WTC11 (cell line): ENCODE data around the gene TP63.

ENCODE experiments used
- ESRRA ChIP-seq: sonication (generic); formaldehyde crosslinking; IDR thresholded peaks from 2 replicates; pipeline ENCODE4 v1.8.1; 2022; ENCODE audit warnings: mild to moderate bottlenecking, missing genetic modification reagents, borderline replicate concordance
- FOXJ3 ChIP-seq: sonication (generic); formaldehyde crosslinking; IDR thresholded peaks from 2 replicates; pipeline ENCODE4 v1.9.0; 2021; ENCODE audit warnings: missing genetic modification reagents, mild to moderate bottlenecking, borderline replicate concordance
- IRF2 ChIP-seq: sonication (generic); formaldehyde crosslinking; IDR thresholded peaks from 2 replicates; pipeline ENCODE4 v1.8.0; 2022; ENCODE audit warnings: low read depth, missing genetic modification reagents, borderline replicate concordance
- NFYB ChIP-seq: sonication (generic); formaldehyde crosslinking; conservative IDR thresholded peaks from 2 replicates; pipeline ENCODE4 v1.8.0; 2022; ENCODE audit warnings: low read depth, missing genetic modification reagents
- PRDM15 ChIP-seq: sonication (generic); formaldehyde crosslinking; IDR thresholded peaks from 2 replicates; pipeline ENCODE4 v1.8.0; 2022; ENCODE audit warnings: missing genetic modification reagents
- ZNF317 ChIP-seq: sonication (generic); formaldehyde crosslinking; IDR thresholded peaks from 2 replicates; pipeline ENCODE4 v1.8.1; 2023; ENCODE audit warnings: low read depth, mild to moderate bottlenecking, moderate library complexity, missing genetic modification reagents, borderline replicate concordance
- ZNF532 ChIP-seq: fragments of 250-450 bp; sonication (Bioruptor Pico); IDR thresholded peaks from 2 replicates; pipeline ENCODE4 v1.9.0; 2021; ENCODE audit warnings: mild to moderate bottlenecking, borderline replicate concordance
- TF ChIP-seq, protein P1 (sequence below): fragments of 200-600 bp; IDR thresholded peaks from 2 replicates; pipeline ENCODE4 v1.8.0; 2022; ENCODE audit warnings: antibody characterized with exemption
- TF ChIP-seq, protein P2 (sequence below): fragments of 250-450 bp; sonication (Bioruptor Pico); IDR thresholded peaks from 2 replicates; pipeline ENCODE4 v2.1.2; 2022; ENCODE audit warnings: mild to moderate bottlenecking, moderate library complexity

DNA sequence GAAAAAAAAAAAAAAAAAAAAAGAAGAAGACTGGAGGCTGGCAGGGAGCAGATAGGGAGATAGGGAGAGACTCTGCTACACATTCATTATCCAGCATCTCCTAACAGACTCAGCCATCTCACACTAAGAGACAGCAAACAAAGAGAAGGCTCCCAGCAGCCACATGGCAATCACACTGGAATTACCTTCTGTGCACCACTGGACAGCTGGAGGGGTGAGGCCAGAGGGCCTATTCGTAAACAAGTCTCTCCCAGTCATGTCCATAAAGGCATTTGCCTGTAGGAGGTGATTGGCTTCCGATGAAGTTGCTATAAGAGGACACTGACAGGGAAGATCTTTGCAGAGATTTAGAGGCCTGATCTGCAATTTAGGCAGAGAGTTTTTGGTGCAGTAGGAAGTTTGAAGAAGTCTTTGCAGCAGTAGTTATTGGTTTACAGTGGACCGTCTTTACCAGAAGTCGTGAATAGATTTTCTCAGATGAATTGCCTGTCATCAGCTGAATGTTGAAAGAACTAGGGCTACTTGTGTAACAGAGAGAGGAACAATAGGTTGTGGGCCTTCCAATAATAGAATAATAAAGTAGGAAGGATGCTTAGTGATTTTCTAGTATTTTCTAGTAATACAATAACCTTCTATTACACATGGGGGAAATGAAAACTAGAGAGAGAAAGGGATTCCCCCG is 89.7 kb downstream of the TP63 start:
- TF ChIP-seq, protein P1, sequence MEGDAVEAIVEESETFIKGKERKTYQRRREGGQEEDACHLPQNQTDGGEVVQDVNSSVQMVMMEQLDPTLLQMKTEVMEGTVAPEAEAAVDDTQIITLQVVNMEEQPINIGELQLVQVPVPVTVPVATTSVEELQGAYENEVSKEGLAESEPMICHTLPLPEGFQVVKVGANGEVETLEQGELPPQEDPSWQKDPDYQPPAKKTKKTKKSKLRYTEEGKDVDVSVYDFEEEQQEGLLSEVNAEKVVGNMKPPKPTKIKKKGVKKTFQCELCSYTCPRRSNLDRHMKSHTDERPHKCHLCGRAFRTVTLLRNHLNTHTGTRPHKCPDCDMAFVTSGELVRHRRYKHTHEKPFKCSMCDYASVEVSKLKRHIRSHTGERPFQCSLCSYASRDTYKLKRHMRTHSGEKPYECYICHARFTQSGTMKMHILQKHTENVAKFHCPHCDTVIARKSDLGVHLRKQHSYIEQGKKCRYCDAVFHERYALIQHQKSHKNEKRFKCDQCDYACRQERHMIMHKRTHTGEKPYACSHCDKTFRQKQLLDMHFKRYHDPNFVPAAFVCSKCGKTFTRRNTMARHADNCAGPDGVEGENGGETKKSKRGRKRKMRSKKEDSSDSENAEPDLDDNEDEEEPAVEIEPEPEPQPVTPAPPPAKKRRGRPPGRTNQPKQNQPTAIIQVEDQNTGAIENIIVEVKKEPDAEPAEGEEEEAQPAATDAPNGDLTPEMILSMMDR, result no peak
- TF ChIP-seq, protein P2, sequence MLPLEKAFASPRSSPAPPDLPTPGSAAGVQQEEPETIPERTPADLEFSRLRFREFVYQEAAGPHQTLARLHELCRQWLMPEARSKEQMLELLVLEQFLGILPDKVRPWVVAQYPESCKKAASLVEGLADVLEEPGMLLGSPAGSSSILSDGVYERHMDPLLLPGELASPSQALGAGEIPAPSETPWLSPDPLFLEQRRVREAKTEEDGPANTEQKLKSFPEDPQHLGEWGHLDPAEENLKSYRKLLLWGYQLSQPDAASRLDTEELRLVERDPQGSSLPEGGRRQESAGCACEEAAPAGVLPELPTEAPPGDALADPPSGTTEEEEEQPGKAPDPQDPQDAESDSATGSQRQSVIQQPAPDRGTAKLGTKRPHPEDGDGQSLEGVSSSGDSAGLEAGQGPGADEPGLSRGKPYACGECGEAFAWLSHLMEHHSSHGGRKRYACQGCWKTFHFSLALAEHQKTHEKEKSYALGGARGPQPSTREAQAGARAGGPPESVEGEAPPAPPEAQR, result no peak
- TF ChIP-seq PRDM15 (CRISPR knock-in tag) (no peak), ESRRA (no peak), IRF2 (no peak), ZNF317 (CRISPR knock-in tag) (no peak), NFYB (no peak), ZNF532 (CRISPR knock-in tag) (no peak), FOXJ3 (CRISPR knock-in tag) (no peak)
